AG04450 (cell line): Measurements from ENCODE around the gene CLHC1. TPM values are rescaled to one million over a fixed set of nuclear protein-coding genes. Genes with fewer than 3 reads are reported as not detected.

Experiments used
- CTCF ChIA-PET: fragments of 300-600, 350-600 bp; formaldehyde crosslinking; extraction: SDS; loops from one replicate; lab custom pipeline; 2022; ENCODE audit warnings: antibody characterized with exemption, inconsistent platforms; lab: Charles Lee
- POLR2A ChIA-PET: fragments of 350-600 bp; formaldehyde crosslinking; extraction: SDS; loops from one replicate; lab custom pipeline; 2021; ENCODE audit warnings: antibody characterized with exemption, inconsistent platforms; lab: Yijun Ruan, JAX
- DNase-seq: peaks from one replicate; pipeline ENCODE4 v3.0.0-alpha.2; 2011; ENCODE audit warnings: low read depth, low spot score
- H3K27ac ChIP-seq: one replicate; pipeline ENCODE4 v1.5.1; 2012; ENCODE audit warnings: low read depth, low read length, control low read depth
- H3K27me3 ChIP-seq: one replicate; pipeline ENCODE4 v1.6.0; 2012; ENCODE audit warnings: low read length; ENCODE audit not compliant: control insufficient read depth, insufficient read depth
- H3K4me3 ChIP-seq: 2 replicates; pipeline ENCODE4 v1.5.1; 2011; ENCODE audit warnings: mild to moderate bottlenecking, low read depth, low read length, control low read depth
- H3K9me3 ChIP-seq: 2 replicates; pipeline ENCODE4 v1.5.1; 2012; ENCODE audit warnings: low read length; ENCODE audit not compliant: control insufficient read depth, insufficient read depth
- polyA plus RNA-seq: library from polyadenylated mRNA; depleted of rRNA; stranded (reverse); fragments of >200 nt; gene quantifications from 2 replicates; pipeline ENCODE4 v1.2.3, GENCODE V29; 2011
- TF ChIP-seq, protein P1 (sequence below): IDR thresholded peaks from 2 replicates; pipeline ENCODE4 v1.5.1; 2011; ENCODE audit warnings: low read depth, low read length, control low read depth, inconsistent platforms

Gene CLHC1
- polyA plus RNA-seq, 1 experiment: 14.4 TPM

DNA sequence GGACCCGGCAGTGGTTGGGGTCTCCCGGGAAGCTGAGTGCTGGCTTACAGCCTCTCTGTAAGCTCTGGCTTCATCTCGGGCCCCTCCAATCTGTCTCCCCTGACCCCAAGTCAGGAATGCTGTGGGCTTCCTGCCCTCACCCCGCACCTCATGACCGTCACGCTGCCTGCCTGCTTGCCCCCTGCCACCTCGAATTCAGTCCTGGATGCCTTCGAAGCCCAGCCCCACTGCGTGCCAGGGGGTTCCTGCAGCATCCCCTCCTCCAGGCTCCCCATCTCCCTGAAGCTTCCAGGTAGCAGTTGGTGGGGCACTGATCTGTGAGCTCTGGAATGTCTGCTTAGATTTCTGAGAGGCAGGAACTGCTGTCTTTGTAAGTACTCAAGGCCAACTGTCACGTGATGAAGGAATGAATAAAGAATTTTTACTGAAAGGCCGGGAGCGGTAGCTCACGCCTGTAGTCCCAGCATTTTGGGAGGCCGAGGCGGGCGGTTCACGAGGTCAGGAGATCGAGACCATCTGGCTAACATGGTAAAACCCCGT, 6.5 kb downstream of the CLHC1 start:
- no peaks in the 10 kb centered on the region for H3K27me3 ChIP-seq
- ChIA-PET POLR2A (no interaction called here), CTCF (interaction anchor here (1.2 kb wide), 1 partner anchor 1118 kb away, joined by 3 read pairs; no protein-coding TSS in a partner anchor)
- peaks cover 3% of the 10 kb centered on the region; the same call in 1 of the 2 replicates for H3K9me3 ChIP-seq
- TF ChIP-seq, protein P1, sequence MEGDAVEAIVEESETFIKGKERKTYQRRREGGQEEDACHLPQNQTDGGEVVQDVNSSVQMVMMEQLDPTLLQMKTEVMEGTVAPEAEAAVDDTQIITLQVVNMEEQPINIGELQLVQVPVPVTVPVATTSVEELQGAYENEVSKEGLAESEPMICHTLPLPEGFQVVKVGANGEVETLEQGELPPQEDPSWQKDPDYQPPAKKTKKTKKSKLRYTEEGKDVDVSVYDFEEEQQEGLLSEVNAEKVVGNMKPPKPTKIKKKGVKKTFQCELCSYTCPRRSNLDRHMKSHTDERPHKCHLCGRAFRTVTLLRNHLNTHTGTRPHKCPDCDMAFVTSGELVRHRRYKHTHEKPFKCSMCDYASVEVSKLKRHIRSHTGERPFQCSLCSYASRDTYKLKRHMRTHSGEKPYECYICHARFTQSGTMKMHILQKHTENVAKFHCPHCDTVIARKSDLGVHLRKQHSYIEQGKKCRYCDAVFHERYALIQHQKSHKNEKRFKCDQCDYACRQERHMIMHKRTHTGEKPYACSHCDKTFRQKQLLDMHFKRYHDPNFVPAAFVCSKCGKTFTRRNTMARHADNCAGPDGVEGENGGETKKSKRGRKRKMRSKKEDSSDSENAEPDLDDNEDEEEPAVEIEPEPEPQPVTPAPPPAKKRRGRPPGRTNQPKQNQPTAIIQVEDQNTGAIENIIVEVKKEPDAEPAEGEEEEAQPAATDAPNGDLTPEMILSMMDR: no peak
- no peak for DNase-seq
- no peak overlapping the region for H3K4me3 ChIP-seq
- no peak overlapping the region for H3K27ac ChIP-seq

DNA sequence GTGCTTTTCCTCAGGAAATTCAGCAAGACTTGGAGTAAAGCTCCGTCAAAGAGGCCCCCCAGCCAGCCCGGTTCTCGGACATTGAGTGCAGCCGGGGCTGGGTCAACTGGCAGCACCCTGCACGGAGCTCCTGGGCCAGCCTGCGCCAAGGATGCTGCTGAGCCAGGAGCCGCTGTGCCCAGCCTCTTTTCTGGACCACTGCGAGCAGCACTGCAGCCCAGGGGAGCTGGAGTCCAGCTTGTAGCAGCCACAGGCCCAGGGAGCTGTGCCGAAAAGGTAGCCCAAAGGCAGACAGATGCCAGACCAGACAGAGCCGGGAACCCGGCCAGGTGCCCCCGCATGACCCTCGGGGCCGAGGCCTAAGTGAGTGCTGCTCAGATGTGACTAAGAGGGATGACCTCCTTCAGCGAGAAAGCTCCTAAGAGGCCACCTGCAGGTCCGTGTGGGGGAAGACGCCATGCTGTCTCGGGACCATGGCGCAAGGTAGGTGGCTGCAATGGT, 7.3 kb downstream of the CLHC1 start:
- TF ChIP-seq, protein P1: no peak
- ChIA-PET POLR2A (no interaction called here), CTCF (interaction anchor here (1.2 kb wide), 1 partner anchor 1118 kb away, joined by 3 read pairs; no protein-coding TSS in a partner anchor)
- Histone ChIP-seq H3K27me3 (no peaks in the 10 kb centered on the region), H3K27ac (no peak overlapping the region), H3K9me3 (peaks cover 3% of the 10 kb centered on the region; the same call in 1 of the 2 replicates), H3K4me3 (no peak overlapping the region)
- no peak for DNase-seq

DNA sequence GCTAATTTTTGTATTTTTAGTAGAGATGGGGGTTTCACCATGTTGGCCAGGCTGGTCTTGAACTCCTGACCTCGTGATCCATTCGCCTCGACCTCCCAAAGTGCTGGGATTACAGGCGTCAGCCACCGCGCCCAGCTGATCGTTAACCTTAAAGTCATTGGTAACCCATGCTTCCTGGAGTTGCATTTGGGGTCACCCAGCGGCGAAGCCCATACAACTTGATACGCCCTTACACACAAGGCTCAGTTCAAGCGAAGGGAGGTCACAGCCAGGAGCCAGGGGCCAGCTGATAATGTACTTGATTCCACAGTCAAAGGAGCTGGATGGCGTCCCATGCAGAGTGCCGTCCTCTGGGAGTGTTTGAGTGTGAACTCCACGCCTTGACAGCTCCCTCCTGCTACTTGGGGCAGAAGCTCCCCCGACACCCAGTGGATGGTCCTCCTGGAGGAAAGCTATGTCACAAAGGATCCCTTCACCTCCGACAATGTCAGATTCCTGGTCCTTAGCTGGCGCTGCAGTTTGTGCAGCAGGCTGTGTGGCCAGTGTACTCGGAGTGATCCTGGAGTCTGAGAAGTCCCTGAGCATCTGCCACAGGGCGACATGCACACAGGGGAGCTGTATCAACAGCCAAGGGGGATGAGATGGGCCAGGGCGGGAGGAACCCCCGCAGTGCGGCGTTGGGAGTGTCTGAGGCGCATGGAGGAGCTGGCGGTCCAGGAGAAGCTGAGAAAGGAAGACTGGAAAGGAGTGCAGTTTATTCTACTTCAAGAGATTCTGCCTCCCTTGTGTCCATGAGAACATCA, 7.9 kb downstream of the CLHC1 start:
- Histone ChIP-seq H3K27me3 (no peaks in the 10 kb centered on the region), H3K9me3 (peaks cover 3% of the 10 kb centered on the region; the same call in 1 of the 2 replicates), H3K4me3 (no peak overlapping the region), H3K27ac (no peak overlapping the region)
- POLR2A ChIA-PET: interaction anchor here (1.5 kb wide), 1 partner anchor 9 kb away, joined by 7 read pairs; the partner anchor contains the start of gene RPS27A
- TF ChIP-seq, protein P1: no peak
- DNase-seq: no peak
- CTCF ChIA-PET: interaction anchor here (0.7 to 1.2 kb wide), 2 partner anchors 11 to 1117 kb away, joined by 3 read pairs; no protein-coding TSS in a partner anchor

DNA sequence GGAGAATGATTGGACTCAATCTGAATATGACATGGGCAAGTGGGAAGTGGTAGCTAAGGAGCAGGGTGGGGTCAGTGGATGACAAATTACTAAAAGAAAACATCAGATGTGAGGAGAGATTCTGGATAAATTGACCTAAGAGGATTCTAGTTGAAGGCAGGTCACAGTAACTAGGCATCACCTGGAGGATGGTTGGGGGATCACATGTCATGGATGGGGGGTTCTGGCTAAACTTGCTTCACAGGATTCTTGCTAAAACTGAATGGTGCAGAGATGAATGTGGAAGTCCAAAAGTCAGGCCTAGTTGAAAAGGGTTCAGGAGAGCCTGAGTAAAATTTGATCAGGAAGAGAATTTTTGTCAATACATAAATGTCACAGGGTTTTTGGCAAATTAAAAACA, 18.3 kb downstream of the CLHC1 start:
- TF ChIP-seq, protein P1: no peak
- Histone ChIP-seq H3K27ac (no peak overlapping the region), H3K9me3 (no peaks in the 10 kb centered on the region), H3K4me3 (no peak overlapping the region), H3K27me3 (no peaks in the 10 kb centered on the region)
- ChIA-PET CTCF (no interaction called here), POLR2A (no interaction called here)
- DNase-seq: no peak

DNA sequence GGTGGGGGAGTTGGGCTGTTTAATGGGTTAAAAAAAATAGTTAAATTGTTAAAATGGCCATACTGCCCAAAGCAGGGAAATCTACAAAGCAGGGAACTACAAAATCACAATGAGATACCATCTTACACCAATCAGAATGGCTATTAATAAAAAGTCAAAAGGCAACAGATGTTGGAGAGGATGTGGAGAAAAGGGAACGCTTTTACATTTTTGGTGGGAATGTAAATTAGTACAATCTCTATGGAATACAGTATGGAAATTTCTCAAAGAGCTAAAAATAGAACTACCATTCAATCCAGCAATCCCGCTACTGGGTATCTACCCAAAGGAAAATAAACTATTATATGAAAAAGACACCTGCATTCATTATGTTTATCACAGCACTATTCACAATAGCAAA, 27.1 kb downstream of the CLHC1 start:
- no peak for DNase-seq
- TF ChIP-seq, protein P1: no peak
- CTCF ChIA-PET: no interaction called here
- H3K27me3 ChIP-seq: no peaks in the 10 kb centered on the region
- H3K9me3 ChIP-seq: no peaks in the 10 kb centered on the region
- H3K27ac ChIP-seq: no peak overlapping the region
- POLR2A ChIA-PET: no interaction called here
- H3K4me3 ChIP-seq: no peak overlapping the region
